Smooth muscle cell (in vitro differentiated cells): Measurements from ENCODE around the gene RERG. TPM values are rescaled to one million over a fixed set of nuclear protein-coding genes. Genes with fewer than 3 reads are reported as not detected.
A peak's percentile ranks its signal among the peaks of the same experiment; 100 is the strongest.

ENCODE experiments used
- DNase-seq: peaks from one replicate; lab custom pipeline; 2025; ENCODE audit not compliant: unreplicated experiment; lab: John Stamatoyannopoulos, UW
- H2AFZ ChIP-seq: fragments of 200-600 bp; sonication (generic); 2 replicates; pipeline ENCODE4 v1.6.0; 2016; ENCODE audit warnings: antibody characterized with exemption, low read depth, mild to moderate bottlenecking
- H3F3A ChIP-seq: fragments of 200-600 bp; sonication (generic); 2 replicates; pipeline ENCODE4 v1.6.0; 2017; ENCODE audit warnings: antibody characterized with exemption, low read depth
- H3K27ac ChIP-seq: fragments of 200-600 bp; sonication (generic); 2 replicates; pipeline ENCODE4 v1.5.1; 2016; ENCODE audit warnings: low read depth, mild to moderate bottlenecking
- H3K27me3 ChIP-seq: fragments of 200-600 bp; sonication (generic); 2 replicates; pipeline ENCODE4 v1.6.1; 2016; ENCODE audit warnings: low read depth, mild to moderate bottlenecking
- H3K36me3 ChIP-seq: fragments of 200-600 bp; sonication (generic); 2 replicates; pipeline ENCODE4 v1.5.1; 2016; ENCODE audit warnings: low read depth
- H3K4me1 ChIP-seq: fragments of 200-600 bp; sonication (generic); 2 replicates; pipeline ENCODE4 v1.5.1; 2016; ENCODE audit warnings: low read depth
- H3K4me2 ChIP-seq: fragments of 200-600 bp; sonication (generic); 2 replicates; pipeline ENCODE4 v1.6.0; 2016; ENCODE audit warnings: mild to moderate bottlenecking
- H3K4me3 ChIP-seq: fragments of 200-600 bp; sonication (generic); 2 replicates; pipeline ENCODE4 v1.5.1; 2016; ENCODE audit warnings: mild to moderate bottlenecking
- H3K79me2 ChIP-seq: fragments of 200-600 bp; sonication (generic); 2 replicates; pipeline ENCODE4 v1.6.0; 2016; ENCODE audit warnings: low read depth, mild to moderate bottlenecking
- H3K9ac ChIP-seq: fragments of 200-600 bp; sonication (generic); 2 replicates; pipeline ENCODE4 v1.6.0; 2016; ENCODE audit warnings: low read depth
- H3K9me3 ChIP-seq: fragments of 200-600 bp; sonication (generic); replicated peaks from 2 replicates; pipeline ENCODE4 v1.5.1; 2016; ENCODE audit warnings: low read depth
- H4K20me1 ChIP-seq: fragments of 200-600 bp; sonication (generic); 2 replicates; pipeline ENCODE4 v1.6.0; 2016; ENCODE audit warnings: low read depth
- CTCF ChIP-seq: fragments of 200-600 bp; sonication (generic); IDR thresholded peaks from 2 replicates; pipeline ENCODE4 v1.5.1; 2017; ENCODE audit warnings: borderline replicate concordance, mild to moderate bottlenecking, antibody characterized with exemption; ENCODE audit not compliant: insufficient read depth, poor library complexity, severe bottlenecking
- WGBS: methylation state at CpG from one replicate; pipeline ENCODE4 v1.1.7; 2016; ENCODE audit warnings: low lambda C conversion rate; 5-methylcytosine and 5-hydroxymethylcytosine counted together
- polyA plus RNA-seq: library from polyadenylated mRNA; unstranded; fragments of >200 nt; fragmentation: Nextera tagmentation; extraction: Ambion mirVana; gene quantifications from 2 replicates; pipeline ENCODE4 v1.2.1, GENCODE V29; 2016
- total RNA-seq: library from RNA; depleted of rRNA; stranded (reverse); fragments of >200 nt; gene quantifications from 2 replicates; pipeline ENCODE4 v1.2.3, GENCODE V29; 2014

RERG gene
- total and polyA plus RNA-seq, 2 experiments from 2014 or later = 0.04 TPM; not detected in 1

- H3K9ac ChIP-seq = no peak overlapping the region
- H2AFZ ChIP-seq = no peak overlapping the region
- no peaks in the 10 kb centered on the region for H3K4me1 ChIP-seq
- H3K36me3 ChIP-seq = no peaks in the 10 kb centered on the region
- DNase-seq = no peak
- H4K20me1 ChIP-seq = no peaks in the 10 kb centered on the region
- TF ChIP-seq CTCF = no peak
- WGBS = 48% methylated on average over 3 of the region's 3 CpGs
- no peaks in the 10 kb centered on the region for H3K9me3 ChIP-seq
- H3K79me2 ChIP-seq = no peaks in the 10 kb centered on the region
- no peak overlapping the region for H3K4me3 ChIP-seq
- H3K27ac ChIP-seq = no peak overlapping the region
- H3K27me3 ChIP-seq = no peaks in the 10 kb centered on the region
- H3F3A ChIP-seq = no peaks in the 10 kb centered on the region
- no peak overlapping the region for H3K4me2 ChIP-seq
These were observed 89.8 kb downstream of the RERG start for GRCh38 chr12:15131431-15131830.

DNA sequence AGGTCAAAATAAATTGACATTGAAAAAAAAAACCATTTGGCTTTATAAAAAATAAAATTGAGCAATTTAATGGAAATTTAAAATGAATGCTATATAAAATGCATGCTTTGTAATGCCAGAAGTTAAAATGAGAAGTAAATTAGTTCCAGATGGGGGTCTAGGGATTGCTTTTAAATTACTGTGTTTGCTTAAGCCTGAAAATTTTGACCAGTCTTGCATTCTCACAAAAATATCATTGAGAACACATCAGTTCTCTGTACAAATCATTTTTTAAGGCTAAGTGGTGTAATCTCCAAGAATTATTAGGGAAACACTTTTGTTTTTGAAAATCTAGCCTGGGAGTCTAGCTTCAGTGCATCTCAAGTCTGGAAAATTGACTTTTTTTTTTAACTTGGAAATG lies 90.7 kb downstream of the RERG start:
- Histone ChIP-seq H3F3A (no peaks in the 10 kb centered on the region), H3K4me3 (no peak overlapping the region), H3K36me3 (no peaks in the 10 kb centered on the region), H3K4me2 (no peak overlapping the region), H3K27me3 (no peaks in the 10 kb centered on the region), H2AFZ (no peak overlapping the region), H3K9me3 (no peaks in the 10 kb centered on the region), H3K9ac (no peak overlapping the region), H3K79me2 (no peaks in the 10 kb centered on the region), H3K4me1 (no peaks in the 10 kb centered on the region), H4K20me1 (no peaks in the 10 kb centered on the region), H3K27ac (no peak overlapping the region)
- no peak for DNase-seq
- TF ChIP-seq CTCF = no peak

DNA sequence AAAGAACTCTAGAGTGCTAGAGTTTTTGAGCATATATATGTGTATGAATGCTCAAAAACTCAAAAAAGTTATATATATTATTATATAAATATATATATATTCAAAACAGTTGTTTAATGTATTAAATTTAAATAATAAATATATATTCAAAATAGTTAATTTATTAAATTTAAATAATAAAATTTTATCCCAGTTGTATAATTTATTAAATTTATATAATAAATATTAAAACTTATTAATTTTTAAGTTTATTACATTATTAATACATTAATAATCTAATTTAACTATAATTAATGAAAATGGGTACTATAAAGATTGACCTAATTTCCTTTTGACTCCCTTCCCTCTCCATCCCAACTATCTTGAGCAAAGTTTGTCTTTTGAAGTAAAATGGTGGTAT lies 97.8 kb downstream of the RERG start:
- Histone ChIP-seq H3K79me2 (no peaks in the 10 kb centered on the region), H3K27me3 (no peaks in the 10 kb centered on the region), H3K4me3 (no peak overlapping the region), H3K9me3 (no peaks in the 10 kb centered on the region), H3K9ac (no peak overlapping the region), H3K4me2 (no peak overlapping the region), H3K36me3 (no peaks in the 10 kb centered on the region), H4K20me1 (no peaks in the 10 kb centered on the region), H2AFZ (no peak overlapping the region), H3K4me1 (no peaks in the 10 kb centered on the region), H3K27ac (no peak overlapping the region), H3F3A (no peaks in the 10 kb centered on the region)
- no peak for TF ChIP-seq CTCF
- no peak for DNase-seq

DNA sequence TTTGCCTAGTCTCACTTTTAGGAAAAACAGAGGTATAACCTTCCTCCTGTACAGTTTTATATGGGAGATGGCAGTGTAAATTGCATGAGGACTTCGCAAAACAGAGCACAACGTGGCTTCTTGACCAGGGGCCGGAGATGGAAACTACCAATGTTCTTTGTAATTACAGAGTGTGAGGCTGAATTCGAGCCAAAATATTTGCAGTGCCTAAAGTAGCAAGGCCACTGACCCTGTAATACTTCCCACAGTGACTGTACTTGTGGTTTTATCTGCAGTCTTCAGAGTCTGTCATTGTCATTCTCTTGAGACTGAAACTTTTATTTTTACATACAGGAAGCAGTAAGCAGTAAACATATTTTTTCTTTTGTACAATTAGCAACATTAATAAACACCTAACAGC lies 98.9 kb downstream of the RERG start:
- Histone ChIP-seq H3F3A (no peaks in the 10 kb centered on the region), H3K4me2 (no peak overlapping the region), H3K79me2 (no peaks in the 10 kb centered on the region), H2AFZ (peak overlapping the region; percentile 52), H3K4me3 (no peak overlapping the region), H3K9ac (no peak overlapping the region), H4K20me1 (no peaks in the 10 kb centered on the region), H3K36me3 (no peaks in the 10 kb centered on the region), H3K27ac (no peak overlapping the region), H3K9me3 (no peaks in the 10 kb centered on the region), H3K27me3 (no peaks in the 10 kb centered on the region), H3K4me1 (no peaks in the 10 kb centered on the region)
- DNase-seq = no peak
- WGBS = 68% methylated on average over 4 of the region's 4 CpGs
- no peak for TF ChIP-seq CTCF
